NT2/D1 (cell line): ENCODE measurements around the gene GM2A.

Source experiments
- DNase-seq: peaks from one replicate; pipeline ENCODE4 v3.0.0-alpha.2; 2011; ENCODE audit warnings: low read depth, low spot score
- H3K27me3 ChIP-seq: 2 replicates; pipeline ENCODE4 v1.6.0; 2011; ENCODE audit warnings: mild to moderate bottlenecking; ENCODE audit not compliant: insufficient read length, insufficient read depth
- H3K36me3 ChIP-seq: 2 replicates; pipeline ENCODE4 v1.6.1; 2011; ENCODE audit warnings: mild to moderate bottlenecking, low read length, mixed read lengths; ENCODE audit not compliant: insufficient read depth, insufficient read length
- H3K4me1 ChIP-seq: 2 replicates; pipeline ENCODE4 v1.5.1; 2011; ENCODE audit not compliant: insufficient read depth, insufficient read length
- H3K4me3 ChIP-seq: 2 replicates; pipeline ENCODE4 v1.5.1; 2011; ENCODE audit warnings: low read depth; ENCODE audit not compliant: insufficient read length
- H3K9ac ChIP-seq: 2 replicates; pipeline ENCODE4 v1.6.0; 2011; ENCODE audit warnings: low read depth; ENCODE audit not compliant: insufficient read length
- H3K9me3 ChIP-seq: 2 replicates; pipeline ENCODE4 v1.5.1; 2011; ENCODE audit warnings: mild to moderate bottlenecking, low read length; ENCODE audit not compliant: insufficient read depth
- SUZ12 ChIP-seq: IDR thresholded peaks from 2 replicates; pipeline ENCODE4 v1.6.1; 2011; ENCODE audit not compliant: insufficient read length, insufficient read depth; ENCODE audit errors: extremely low read depth
- YY1 ChIP-seq: IDR thresholded peaks from 2 replicates; pipeline ENCODE4 v1.6.1; 2011; ENCODE audit not compliant: insufficient read length, insufficient read depth
- ZNF274 ChIP-seq: IDR thresholded peaks from 2 replicates; pipeline ENCODE4 v1.6.1; 2011; ENCODE audit warnings: mild to moderate bottlenecking, low read depth, low read length

The GM2A gene

GRCh38 chr5:151222790-151223446 is 30.1 kb upstream of the GM2A start:
- DNase-seq = no peak
- no peaks in the 10 kb centered on the region for H3K4me1 ChIP-seq
- no peaks in the 10 kb centered on the region for H3K27me3 ChIP-seq
- no peaks in the 10 kb centered on the region for H3K9me3 ChIP-seq
- peak overlapping the region; percentile 55 for H3K4me3 ChIP-seq
- H3K36me3 ChIP-seq = no peaks in the 10 kb centered on the region
- no peak for TF ChIP-seq ZNF274
- no peak for TF ChIP-seq SUZ12
- no peak for TF ChIP-seq YY1
- H3K9ac ChIP-seq = peak overlapping the region; percentile 85

GRCh38 chr5:151223447-151224264 is 29.3 kb upstream of the GM2A start, which contains the start of gene CCDC69:
Gene CCDC69, minus strand, starts transcription at chr5:151224092. Its CDS starts 122 bp downstream, at chr5:151223970.
- Histone ChIP-seq H3K9me3 (no peaks in the 10 kb centered on the region), H3K4me3 (peak within 1 kb of the TSS; percentile 55), H3K9ac (peak within 1 kb of the TSS; percentile 85), H3K27me3 (no peaks in the 10 kb centered on the region), H3K36me3 (no peaks in the 10 kb centered on the region), H3K4me1 (no peaks in the 10 kb centered on the region)
- TF ChIP-seq YY1 = no peak
- no peak for TF ChIP-seq SUZ12
- no peak for TF ChIP-seq ZNF274
- peak; percentile 58 for DNase-seq

DNA sequence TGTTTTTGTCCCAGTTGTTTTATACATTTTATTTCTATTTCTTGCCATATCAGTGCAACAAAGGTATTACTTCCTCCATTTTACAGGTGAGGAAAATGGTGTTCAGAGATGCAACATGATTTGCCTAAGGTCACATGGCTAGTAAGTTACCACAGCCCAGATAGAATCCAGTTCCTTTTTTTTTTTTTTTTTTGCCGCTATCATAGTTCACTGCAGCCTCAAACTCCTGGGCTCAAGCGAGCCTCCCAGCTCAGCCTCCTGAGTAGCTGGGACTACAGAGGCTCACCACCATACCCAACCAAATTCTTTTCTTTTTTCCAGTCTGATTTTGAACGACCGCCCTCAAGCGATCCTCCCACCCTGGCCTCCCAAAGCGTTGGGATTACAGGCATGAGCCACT is 28.6 kb upstream of the GM2A start:
- H3K9ac ChIP-seq = no peak overlapping the region
- H3K4me1 ChIP-seq = no peaks in the 10 kb centered on the region

GRCh38 chr5:151225071-151225470 is 27.9 kb upstream of the GM2A start:
- no peaks in the 10 kb centered on the region for H3K27me3 ChIP-seq
- no peak overlapping the region for H3K9ac ChIP-seq
- H3K36me3 ChIP-seq = no peaks in the 10 kb centered on the region
- DNase-seq = no peak
- TF ChIP-seq ZNF274 (no peak), YY1 (no peak), SUZ12 (no peak)
- no peaks in the 10 kb centered on the region for H3K4me1 ChIP-seq
- H3K4me3 ChIP-seq = no peak overlapping the region
- H3K9me3 ChIP-seq = no peaks in the 10 kb centered on the region

More for the DNA sequence above, 28.6 kb upstream of the GM2A start:
- no peak for DNase-seq
- Histone ChIP-seq H3K4me3 (no peak overlapping the region), H3K27me3 (no peaks in the 10 kb centered on the region), H3K36me3 (no peaks in the 10 kb centered on the region), H3K9me3 (no peaks in the 10 kb centered on the region)
- TF ChIP-seq ZNF274 = no peak
- TF ChIP-seq YY1 = no peak
- no peak for TF ChIP-seq SUZ12

GRCh38 chr5:151225475-151225874 is 27.5 kb upstream of the GM2A start:
- Histone ChIP-seq H3K36me3 (no peaks in the 10 kb centered on the region), H3K9me3 (no peaks in the 10 kb centered on the region), H3K9ac (no peak overlapping the region), H3K27me3 (no peaks in the 10 kb centered on the region), H3K4me3 (no peak overlapping the region), H3K4me1 (no peaks in the 10 kb centered on the region)
- no peak for DNase-seq
- TF ChIP-seq ZNF274 (no peak), YY1 (no peak), SUZ12 (no peak)

GRCh38 chr5:151227918-151228447 is 25.0 kb upstream of the GM2A start:
- Histone ChIP-seq H3K4me3 (no peak overlapping the region), H3K9ac (no peak overlapping the region), H3K9me3 (no peaks in the 10 kb centered on the region), H3K4me1 (no peaks in the 10 kb centered on the region), H3K27me3 (no peaks in the 10 kb centered on the region), H3K36me3 (no peaks in the 10 kb centered on the region)
- TF ChIP-seq ZNF274 = no peak
- no peak for TF ChIP-seq YY1
- TF ChIP-seq SUZ12 = no peak
- no peak for DNase-seq

DNA sequence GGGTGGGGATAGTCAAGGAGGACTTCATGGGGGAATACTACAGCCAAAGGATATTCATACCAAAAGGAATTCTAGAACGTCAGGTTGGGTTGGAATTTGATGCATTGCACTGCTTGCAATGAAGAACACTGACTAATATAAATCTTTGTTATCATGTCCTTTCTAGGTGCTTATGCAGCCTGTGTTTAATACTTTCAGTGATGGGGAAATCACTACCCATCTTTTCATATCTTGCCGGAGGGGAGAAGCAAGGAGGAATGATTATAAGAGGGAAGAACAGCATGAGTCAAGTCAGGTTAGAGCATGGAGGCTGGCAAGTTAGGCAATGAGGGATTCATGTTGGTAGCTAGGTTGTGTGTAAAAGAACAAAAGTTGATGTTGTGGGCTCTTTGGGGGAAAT is 24.0 kb upstream of the GM2A start:
- Histone ChIP-seq H3K4me1 (no peaks in the 10 kb centered on the region), H3K9me3 (no peaks in the 10 kb centered on the region), H3K9ac (no peak overlapping the region), H3K4me3 (no peak overlapping the region), H3K27me3 (no peaks in the 10 kb centered on the region), H3K36me3 (no peaks in the 10 kb centered on the region)
- no peak for TF ChIP-seq YY1
- no peak for TF ChIP-seq SUZ12
- TF ChIP-seq ZNF274 = no peak
- DNase-seq = no peak
